Mammary epithelial cell (primary cell): ENCODE results near the gene ASB1.

Experiments used
- CTCF ChIP-seq, 2 donors: IDR thresholded peaks in 1 of 2; conservative IDR thresholded peaks in 1 of 2; 2 replicates each; pipeline ENCODE4 v1.5.1; 2011 to 2012; ENCODE audit warnings: inconsistent platforms in 2 of 2, low read length in 2 of 2, mild to moderate bottlenecking in 2 of 2, control low read depth in 1 of 2, low read depth in 1 of 2; ENCODE audit not compliant: insufficient read depth in 1 of 2; ENCODE audit errors: extremely low read depth in 1 of 2
- EZH2 ChIP-seq: IDR thresholded peaks from 2 replicates; pipeline ENCODE4 v1.6.1; 2012; ENCODE audit warnings: low read length, inconsistent platforms, borderline replicate concordance

GRCh38 chr2:238421695-238422035, 5.1 kb upstream of the ASB1 start:
- TF ChIP-seq EZH2: no peak
- no peak for TF ChIP-seq CTCF (conservative IDR thresholded peaks at IDR 0.05 in 1 of 2, IDR thresholded peaks at IDR 0.05 in 1 of 2; ENCODE audit: extremely low read depth in 1 of 2, insufficient read depth in 1 of 2, low read depth in 1 of 2, low read length in 2 of 2)
